ENCODE results near the gene TOMM20. TPM values are rescaled to one million over a fixed set of nuclear protein-coding genes. Genes with fewer than 3 reads are reported as not detected.

TOMM20 gene
- total RNA-seq, 3 donors from 2014 or later (not counting 1 experiment from before 2014, with no cell fraction given): 59.5 to 72.3 (median 60.2) TPM

- Histone ChIP-seq H3K4me1 (ENCODE audit: control insufficient read depth, insufficient read depth, low read length) (peaks cover 22% of the 10 kb centered on the region), H3K36me3 (ENCODE audit: control insufficient read depth, insufficient read depth, low read length) (peaks cover 55% of the 10 kb centered on the region), H3K9me3 (ENCODE audit: control insufficient read depth, insufficient read depth, low read length) (no peaks in the 10 kb centered on the region), H3K4me3 (ENCODE audit: low read length) (no peak overlapping the region), H3K27ac (ENCODE audit: low read length) (no peak overlapping the region), H3K27me3 (ENCODE audit: control insufficient read depth, insufficient read depth, low read length) (no peaks in the 10 kb centered on the region)
- no peaks in the 10 kb centered on the region for H3K9me3 Mint-ChIP-seq
- intact Hi-C loops (cut with micrococcal nuclease): no loop called here
- no peak overlapping the region for H3K4me3 Mint-ChIP-seq
- H3K36me3 Mint-ChIP-seq: no peaks in the 10 kb centered on the region
- no peak overlapping the region for H3K27ac Mint-ChIP-seq
- DNase-seq: no peak
- 98% methylated on average over 4 of the region's 4 CpGs for WGBS (ENCODE audit: insufficient coverage)
- no peak for TF ChIP-seq CTCF (IDR thresholded peaks at IDR 0.05)
- no peak for ATAC-seq
- peaks cover 18 to 20% of the 10 kb centered on the region in 2 donors for H3K4me1 Mint-ChIP-seq
- H3K27me3 Mint-ChIP-seq (ENCODE audit: low read depth in 2 of 2): no peaks in the 10 kb centered on the region
These were observed 28.5 kb upstream of the TOMM20 start for GRCh38 chr1:235157150-235157549.

- Histone ChIP-seq H3K4me3 (ENCODE audit: low read length) (no peak overlapping the region), H3K27ac (ENCODE audit: low read length) (no peak overlapping the region), H3K27me3 (ENCODE audit: control insufficient read depth, insufficient read depth, low read length) (no peaks in the 10 kb centered on the region), H3K36me3 (ENCODE audit: control insufficient read depth, insufficient read depth, low read length) (peaks cover 59% of the 10 kb centered on the region), H3K9me3 (ENCODE audit: control insufficient read depth, insufficient read depth, low read length) (no peaks in the 10 kb centered on the region), H3K4me1 (ENCODE audit: control insufficient read depth, insufficient read depth, low read length) (peaks cover 18% of the 10 kb centered on the region)
- Mint-ChIP-seq H3K4me1 (peaks cover 15 to 17% of the 10 kb centered on the region in 2 donors), H3K9me3 (no peaks in the 10 kb centered on the region), H3K36me3 (no peaks in the 10 kb centered on the region), H3K27ac (no peak overlapping the region), H3K27me3 (ENCODE audit: low read depth in 2 of 2) (no peaks in the 10 kb centered on the region), H3K4me3 (no peak overlapping the region)
- DNase-seq (no peak), ATAC-seq (no peak)
- WGBS (ENCODE audit: insufficient coverage): 80% methylated on average over 4 of the region's 4 CpGs
- TF ChIP-seq CTCF (IDR thresholded peaks at IDR 0.05): no peak
- intact Hi-C loops (cut with micrococcal nuclease): no loop called here
These were observed 28.1 kb upstream of the TOMM20 start for GRCh38 chr1:235156740-235157139.

GRCh38 chr1:235156265-235156664 lies 27.6 kb upstream of the TOMM20 start:
- WGBS (ENCODE audit: insufficient coverage): 94% methylated on average over 2 of the region's 3 CpGs
- Mint-ChIP-seq H3K4me1 (peaks cover 14 to 15% of the 10 kb centered on the region in 2 donors), H3K27ac (no peak overlapping the region), H3K4me3 (no peak overlapping the region), H3K27me3 (ENCODE audit: low read depth in 2 of 2) (no peaks in the 10 kb centered on the region), H3K9me3 (no peaks in the 10 kb centered on the region), H3K36me3 (no peaks in the 10 kb centered on the region)
- peaks cover 64% of the 10 kb centered on the region for H3K36me3 ChIP-seq (ENCODE audit: control insufficient read depth, insufficient read depth, low read length)
- no peak for TF ChIP-seq CTCF (IDR thresholded peaks at IDR 0.05)
- intact Hi-C loops (cut with micrococcal nuclease): no loop called here
- ATAC-seq: no peak
- H3K4me1 ChIP-seq (ENCODE audit: control insufficient read depth, insufficient read depth, low read length): peaks cover 16% of the 10 kb centered on the region
- H3K4me3 ChIP-seq (ENCODE audit: low read length): no peak overlapping the region
- H3K27ac ChIP-seq (ENCODE audit: low read length): no peak overlapping the region
- no peaks in the 10 kb centered on the region for H3K9me3 ChIP-seq (ENCODE audit: control insufficient read depth, insufficient read depth, low read length)
- H3K27me3 ChIP-seq (ENCODE audit: control insufficient read depth, insufficient read depth, low read length): no peaks in the 10 kb centered on the region
- no peak for DNase-seq

- H3K4me3 ChIP-seq (ENCODE audit: low read length): no peak overlapping the region
- ATAC-seq (no peak), DNase-seq (no peak)
- TF ChIP-seq CTCF (IDR thresholded peaks at IDR 0.05): no peak
- Mint-ChIP-seq H3K9me3 (no peaks in the 10 kb centered on the region), H3K4me3 (no peak overlapping the region), H3K27me3 (ENCODE audit: low read depth in 2 of 2) (no peaks in the 10 kb centered on the region), H3K27ac (no peak overlapping the region), H3K4me1 (peaks cover 17% of the 10 kb centered on the region in 2 donors), H3K36me3 (no peaks in the 10 kb centered on the region)
- H3K36me3 ChIP-seq (ENCODE audit: control insufficient read depth, insufficient read depth, low read length): peaks cover 79% of the 10 kb centered on the region
- no peaks in the 10 kb centered on the region for H3K4me1 ChIP-seq (ENCODE audit: control insufficient read depth, insufficient read depth, low read length)
- H3K27ac ChIP-seq (ENCODE audit: low read length): no peak overlapping the region
- intact Hi-C loops (cut with micrococcal nuclease): no loop called here
- no peaks in the 10 kb centered on the region for H3K27me3 ChIP-seq (ENCODE audit: control insufficient read depth, insufficient read depth, low read length)
- H3K9me3 ChIP-seq (ENCODE audit: control insufficient read depth, insufficient read depth, low read length): no peaks in the 10 kb centered on the region
These were observed 23.6 kb upstream of the TOMM20 start for GRCh38 chr1:235152235-235152634.
